Tibial nerve (tissue), 4 donors: ENCODE data around the gene IDS.

Experiments used
- CTCF ChIP-seq, 5 experiments: fragments of 200-600 bp in 3 of 5; fragments of 450-650 bp in 2 of 5; sonication (generic) in 3 of 5; IDR thresholded peaks; one replicate each; pipeline ENCODE4 v1.5.1; 2016 to 2019; ENCODE audit warnings: antibody characterized with exemption in 5 of 5, mild to moderate bottlenecking in 3 of 5, moderate library complexity in 2 of 5
- EP300 ChIP-seq, 2 donors: sonication (generic); formaldehyde crosslinking; IDR thresholded peaks; one replicate each; pipeline ENCODE4 v1.6.1; 2017; ENCODE audit warnings: antibody characterized with exemption in 2 of 2, mild to moderate bottlenecking in 1 of 2
- POLR2A ChIP-seq, 2 donors: fragments of 450-650 bp; IDR thresholded peaks; one replicate each; pipeline ENCODE4 v1.6.1; 2017; ENCODE audit warnings: antibody characterized with exemption in 2 of 2, mild to moderate bottlenecking in 2 of 2, moderate library complexity in 2 of 2

- peak in 2 of 5 experiments; percentile 6 to 8 for TF ChIP-seq CTCF (IDR thresholded peaks at IDR 0.05)
- no peak for TF ChIP-seq POLR2A (IDR thresholded peaks at IDR 0.05)
- TF ChIP-seq EP300 (IDR thresholded peaks at IDR 0.05): no peak
Observed at GRCh38 chrX:149504226-149504914, 736 bp downstream of the IDS start.
